Activated naive CD4-positive, alpha-beta T cell treated with anti-CD3 and anti-CD28 coated beads, Interleukin-2, amount 50 U/mL, for 24 hours (primary cell): ENCODE measurements around the gene ATOH8.

Experiments
- H3K27ac Mint-ChIP-seq: one replicate; pipeline ENCODE4 v1.8.0; 2021; ENCODE audit warnings: mild to moderate bottlenecking, mixed read lengths
- H3K27me3 Mint-ChIP-seq: one replicate; pipeline ENCODE4 v1.8.0; 2021; ENCODE audit warnings: mixed read lengths
- H3K36me3 Mint-ChIP-seq: one replicate; pipeline ENCODE4 v1.8.0; 2021; ENCODE audit warnings: mixed read lengths
- H3K4me1 Mint-ChIP-seq: one replicate; pipeline ENCODE4 v1.8.0; 2021; ENCODE audit warnings: mixed read lengths
- H3K4me3 Mint-ChIP-seq: one replicate; pipeline ENCODE4 v1.8.0; 2021; ENCODE audit warnings: mild to moderate bottlenecking, mixed read lengths
- H3K9me3 Mint-ChIP-seq: one replicate; pipeline ENCODE4 v1.8.0; 2021; ENCODE audit warnings: mixed read lengths

ATOH8 gene

DNA sequence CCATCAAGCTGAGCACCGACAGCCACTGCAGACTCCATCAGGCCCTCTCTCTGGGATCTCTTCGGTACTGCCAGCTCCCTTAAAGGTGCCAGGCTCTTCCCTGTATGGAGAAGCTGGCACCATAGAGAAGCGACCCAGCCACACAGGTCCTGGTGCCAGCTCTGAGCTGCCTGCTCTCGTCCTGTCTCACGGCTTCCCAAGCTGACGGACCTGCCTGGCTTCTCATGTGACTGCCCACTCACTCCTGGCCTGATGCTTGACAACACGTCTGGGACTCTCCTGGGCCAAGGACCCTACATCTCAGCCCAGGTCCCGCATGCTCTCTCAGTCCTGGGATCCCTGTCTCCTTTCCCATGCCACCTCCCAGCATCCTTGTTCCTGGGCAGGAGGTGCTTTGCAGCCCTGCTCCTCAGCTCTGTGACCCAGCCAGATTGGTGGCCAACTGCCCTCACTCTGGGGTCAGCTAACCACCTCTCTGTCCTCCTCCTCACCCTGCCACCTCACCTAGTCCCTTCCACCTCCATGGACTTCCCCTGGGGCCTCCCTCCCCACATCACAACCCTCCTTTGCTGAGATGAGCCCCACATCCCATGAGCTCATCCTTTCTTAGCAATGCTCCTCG, 12.5 kb upstream of the ATOH8 start:
- H3K27me3 Mint-ChIP-seq: peaks cover 14% of the 10 kb centered on the region
- no peak overlapping the region for H3K4me3 Mint-ChIP-seq
- no peaks in the 10 kb centered on the region for H3K4me1 Mint-ChIP-seq
- no peaks in the 10 kb centered on the region for H3K9me3 Mint-ChIP-seq
- H3K27ac Mint-ChIP-seq: no peak overlapping the region
- no peaks in the 10 kb centered on the region for H3K36me3 Mint-ChIP-seq

GRCh38 chr2:85741833-85742455, 11.8 kb upstream of the ATOH8 start:
- Mint-ChIP-seq H3K36me3 (no peaks in the 10 kb centered on the region), H3K4me1 (no peaks in the 10 kb centered on the region), H3K27me3 (peaks cover 14% of the 10 kb centered on the region), H3K4me3 (no peak overlapping the region), H3K9me3 (no peaks in the 10 kb centered on the region), H3K27ac (no peak overlapping the region)

DNA sequence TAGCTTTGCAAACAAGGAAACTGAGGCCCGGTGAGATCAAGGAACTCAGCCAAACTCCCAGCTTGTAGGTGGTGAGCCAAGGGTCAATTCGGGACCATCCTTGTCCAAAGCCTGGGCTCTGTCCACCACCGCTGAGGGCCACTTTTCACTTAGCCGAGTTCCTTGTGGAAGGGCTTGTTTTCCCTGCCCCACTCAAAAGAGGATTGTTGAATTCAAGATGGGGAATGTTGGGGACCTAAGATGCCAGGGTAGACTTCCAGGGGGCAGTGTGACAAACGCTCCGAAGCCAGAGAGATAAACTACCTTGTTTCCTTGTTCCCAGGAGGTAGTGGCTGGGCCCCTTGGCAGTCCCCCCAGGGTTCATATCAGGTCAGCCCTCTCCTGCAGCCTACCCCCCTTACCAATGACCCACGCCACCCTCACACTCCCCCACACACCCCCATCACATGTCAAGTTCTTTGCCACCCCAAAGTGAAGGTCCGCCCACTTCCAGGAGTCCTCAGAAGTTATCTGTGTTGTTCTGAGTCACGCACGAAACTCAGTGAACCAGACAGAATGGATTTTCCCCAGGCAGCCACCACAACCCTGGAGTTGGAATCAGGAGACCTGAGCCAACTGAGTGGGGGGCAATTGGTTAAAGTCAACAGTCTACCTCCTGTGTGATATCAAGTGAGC, 10.3 kb upstream of the ATOH8 start:
- H3K4me1 Mint-ChIP-seq: no peaks in the 10 kb centered on the region

DNA sequence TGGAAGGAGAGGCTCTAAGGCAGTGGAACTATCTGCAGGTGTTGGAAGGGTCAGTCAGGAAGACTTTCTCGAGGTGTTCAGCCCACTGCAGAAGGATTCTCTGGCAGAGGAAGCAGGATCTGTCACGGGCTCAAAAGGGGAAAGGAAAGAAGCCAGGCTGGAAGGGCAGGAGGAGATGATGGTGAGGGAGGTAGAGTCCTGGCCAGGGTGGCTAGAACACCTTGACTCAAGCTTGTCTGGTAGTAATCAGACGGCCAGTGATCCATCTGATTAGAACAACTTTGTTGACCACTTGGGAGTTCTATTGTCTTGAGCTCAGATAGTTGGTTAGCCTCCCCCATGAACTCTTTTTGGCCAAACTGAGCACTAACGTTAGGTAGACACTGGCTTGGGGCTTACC, 9.7 kb upstream of the ATOH8 start:
- no peak overlapping the region for H3K27ac Mint-ChIP-seq
- H3K9me3 Mint-ChIP-seq: no peaks in the 10 kb centered on the region
- no peak overlapping the region for H3K4me3 Mint-ChIP-seq
- peaks cover 16% of the 10 kb centered on the region for H3K27me3 Mint-ChIP-seq
- H3K4me1 Mint-ChIP-seq: no peaks in the 10 kb centered on the region
- H3K36me3 Mint-ChIP-seq: no peaks in the 10 kb centered on the region

More for the DNA sequence above, 10.3 kb upstream of the ATOH8 start:
- Mint-ChIP-seq H3K27ac (no peak overlapping the region), H3K4me3 (no peak overlapping the region), H3K27me3 (peaks cover 16% of the 10 kb centered on the region), H3K9me3 (no peaks in the 10 kb centered on the region), H3K36me3 (no peaks in the 10 kb centered on the region)

GRCh38 chr2:85744741-85745601, 8.8 kb upstream of the ATOH8 start:
- Mint-ChIP-seq H3K9me3 (no peaks in the 10 kb centered on the region), H3K27ac (no peak overlapping the region), H3K4me1 (no peaks in the 10 kb centered on the region), H3K36me3 (no peaks in the 10 kb centered on the region), H3K4me3 (no peak overlapping the region), H3K27me3 (peaks cover 16% of the 10 kb centered on the region)

- Mint-ChIP-seq H3K9me3 (no peaks in the 10 kb centered on the region), H3K4me1 (no peaks in the 10 kb centered on the region), H3K36me3 (no peaks in the 10 kb centered on the region), H3K4me3 (no peak overlapping the region), H3K27ac (no peak overlapping the region), H3K27me3 (peaks cover 19% of the 10 kb centered on the region)
Observed at GRCh38 chr2:85745619-85746018, 8.2 kb upstream of the ATOH8 start.

GRCh38 chr2:85746321-85747004, 7.3 kb upstream of the ATOH8 start:
- H3K27ac Mint-ChIP-seq: no peak overlapping the region
- H3K36me3 Mint-ChIP-seq: no peaks in the 10 kb centered on the region
- peaks cover 22% of the 10 kb centered on the region for H3K27me3 Mint-ChIP-seq
- H3K9me3 Mint-ChIP-seq: no peaks in the 10 kb centered on the region
- H3K4me1 Mint-ChIP-seq: no peaks in the 10 kb centered on the region
- no peak overlapping the region for H3K4me3 Mint-ChIP-seq

DNA sequence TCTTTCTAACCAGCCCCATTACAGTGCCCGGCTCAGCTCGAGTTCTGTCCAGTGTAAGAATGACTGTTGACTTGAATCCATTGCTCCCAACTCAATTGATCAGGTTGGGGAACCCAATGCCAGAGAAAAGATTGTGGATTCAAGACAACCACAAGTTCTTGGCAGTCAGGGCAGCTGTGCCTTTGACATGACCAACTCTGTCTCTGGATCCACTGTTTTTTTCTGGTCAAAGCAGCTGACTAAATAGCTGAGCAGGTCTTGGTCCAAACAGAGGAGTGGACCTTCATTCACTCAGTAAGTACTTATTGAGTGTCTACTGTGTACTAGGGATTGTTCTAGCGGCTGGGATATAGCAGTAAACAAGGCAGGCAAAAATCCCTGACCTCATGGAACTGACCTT, 6.3 kb upstream of the ATOH8 start:
- H3K27ac Mint-ChIP-seq: no peak overlapping the region
- H3K4me1 Mint-ChIP-seq: no peaks in the 10 kb centered on the region
- H3K27me3 Mint-ChIP-seq: peaks cover 22% of the 10 kb centered on the region
- H3K36me3 Mint-ChIP-seq: no peaks in the 10 kb centered on the region
- no peaks in the 10 kb centered on the region for H3K9me3 Mint-ChIP-seq
- H3K4me3 Mint-ChIP-seq: no peak overlapping the region

DNA sequence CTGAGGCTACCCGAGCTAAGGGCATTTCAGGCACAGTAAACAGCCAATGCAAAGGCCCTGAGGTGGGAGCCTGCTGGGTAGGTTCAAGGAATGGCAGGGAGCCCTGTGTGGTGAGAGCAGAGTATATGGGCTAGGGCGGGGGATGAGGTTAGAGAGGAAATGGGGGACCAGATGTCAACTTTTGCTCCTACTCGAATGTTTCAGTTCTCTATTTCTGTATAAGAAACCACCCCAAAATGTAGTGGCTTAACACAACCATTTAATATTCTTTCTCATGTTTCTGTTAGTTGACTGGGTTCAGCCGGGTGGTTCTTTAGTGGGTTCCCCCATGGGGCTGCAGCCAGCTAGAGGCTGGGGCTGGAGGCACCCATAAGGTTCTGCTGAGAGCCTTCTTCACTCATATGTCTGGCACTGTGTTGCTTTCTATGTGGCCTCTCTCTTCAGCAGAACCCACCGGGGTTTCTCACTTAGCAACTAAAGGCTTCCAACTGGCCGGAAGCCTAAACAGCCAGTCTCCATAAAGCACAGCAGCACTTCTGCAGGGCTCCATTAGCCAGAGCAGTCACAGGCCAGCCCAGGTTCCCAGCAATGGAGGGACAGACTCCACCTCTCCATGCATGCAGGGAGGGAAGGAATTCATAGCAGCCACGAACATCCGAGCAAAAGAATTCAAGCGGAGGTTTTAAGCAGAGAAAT, 5.6 kb upstream of the ATOH8 start:
- Mint-ChIP-seq H3K9me3 (no peaks in the 10 kb centered on the region), H3K27ac (no peak overlapping the region), H3K36me3 (no peaks in the 10 kb centered on the region), H3K27me3 (peaks cover 22% of the 10 kb centered on the region), H3K4me1 (no peaks in the 10 kb centered on the region), H3K4me3 (no peak overlapping the region)

- H3K36me3 Mint-ChIP-seq: no peaks in the 10 kb centered on the region
- H3K4me3 Mint-ChIP-seq: no peak overlapping the region
- no peaks in the 10 kb centered on the region for H3K9me3 Mint-ChIP-seq
- peaks cover 18% of the 10 kb centered on the region for H3K27me3 Mint-ChIP-seq
- H3K27ac Mint-ChIP-seq: no peak overlapping the region
- H3K4me1 Mint-ChIP-seq: no peaks in the 10 kb centered on the region
Observed at GRCh38 chr2:85748985-85749875, 4.6 kb upstream of the ATOH8 start.

DNA sequence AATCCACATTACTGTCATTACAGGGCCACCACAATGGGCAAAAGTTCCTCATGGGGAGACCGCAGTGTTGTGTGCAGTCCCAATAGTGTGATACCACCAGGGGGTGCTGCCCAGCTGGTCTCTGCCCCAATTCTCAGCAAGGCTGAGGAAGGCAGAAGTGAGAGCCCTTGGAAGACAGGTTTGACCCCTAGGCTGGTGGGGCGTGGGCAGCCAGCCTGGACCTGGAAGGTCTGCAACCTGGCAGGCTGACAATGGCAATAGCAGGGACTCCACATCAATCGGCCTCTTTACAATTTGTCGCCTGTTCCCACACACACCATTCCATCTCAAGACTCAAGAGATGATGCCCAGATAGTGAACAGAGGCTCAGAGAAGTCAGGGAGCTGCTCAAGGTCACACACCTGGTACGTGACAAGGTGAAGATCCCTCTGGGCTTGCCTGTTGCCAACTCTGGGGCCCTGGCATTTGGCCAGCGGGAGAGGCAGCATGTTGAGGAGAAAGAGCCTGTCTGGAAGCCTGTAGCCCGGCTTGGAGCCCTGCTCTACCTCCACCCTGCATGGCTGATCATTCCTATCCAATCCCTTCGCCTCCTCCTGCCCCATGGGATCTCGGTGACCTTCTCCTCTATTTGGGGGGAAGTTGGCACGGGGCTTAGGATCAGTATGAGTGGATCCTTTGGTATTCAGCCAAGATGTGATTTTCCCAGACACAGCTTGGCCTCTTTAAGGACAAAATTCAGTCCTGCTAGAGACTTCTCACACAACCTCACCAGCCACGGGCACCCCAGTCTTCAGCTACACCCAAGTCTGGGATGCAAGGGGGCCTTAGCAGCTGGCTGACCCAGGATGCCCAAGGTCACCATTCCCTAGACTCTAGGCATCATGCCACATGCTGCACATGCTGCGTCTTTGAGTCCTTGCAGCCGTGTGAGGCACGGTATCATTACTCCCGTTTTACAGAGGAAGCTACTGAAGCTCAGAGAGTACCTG, 2.9 kb upstream of the ATOH8 start:
- Mint-ChIP-seq H3K9me3 (no peaks in the 10 kb centered on the region), H3K27ac (no peak overlapping the region), H3K4me1 (peaks cover 13% of the 10 kb centered on the region), H3K36me3 (no peaks in the 10 kb centered on the region), H3K4me3 (no peak overlapping the region), H3K27me3 (peaks cover 27% of the 10 kb centered on the region)

- Mint-ChIP-seq H3K9me3 (no peaks in the 10 kb centered on the region), H3K4me1 (peaks cover 13% of the 10 kb centered on the region), H3K36me3 (no peaks in the 10 kb centered on the region), H3K27ac (no peak overlapping the region), H3K27me3 (peaks cover 30% of the 10 kb centered on the region), H3K4me3 (no peak overlapping the region)
Observed at GRCh38 chr2:85751627-85752026, 2.2 kb upstream of the ATOH8 start.

DNA sequence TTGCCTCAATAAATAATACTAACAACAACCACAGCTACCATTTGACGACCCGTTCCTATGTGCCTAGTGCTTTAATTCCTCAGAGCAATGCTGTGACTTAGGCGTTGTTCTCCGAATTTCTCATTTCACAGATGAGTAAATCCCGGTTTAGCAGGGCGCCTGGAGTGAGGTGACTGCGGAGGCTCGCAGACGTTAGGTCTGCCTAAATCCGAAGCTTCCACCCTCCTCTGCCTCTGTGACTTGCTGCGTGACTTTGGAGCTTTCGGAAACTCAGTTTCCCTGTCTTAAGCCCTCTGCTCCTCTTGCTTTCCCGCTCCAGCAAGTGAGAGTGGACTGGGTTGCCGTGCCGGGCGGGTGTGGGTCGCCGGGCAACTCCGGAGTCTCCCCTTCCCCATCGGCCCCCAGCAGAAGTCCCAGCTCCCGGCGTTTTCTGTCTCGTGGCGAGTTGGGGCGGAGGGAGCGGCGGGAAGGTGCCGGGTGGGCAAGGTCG, 711 bp upstream of the ATOH8 start:
- Mint-ChIP-seq H3K9me3 (no peaks in the 10 kb centered on the region), H3K27ac (no peak overlapping the region), H3K4me3 (peak overlapping the region; percentile 52), H3K27me3 (peaks cover 35% of the 10 kb centered on the region), H3K4me1 (peaks cover 13% of the 10 kb centered on the region), H3K36me3 (no peaks in the 10 kb centered on the region)
